Esophagus muscularis mucosa (tissue), 4 donors: ENCODE results near the gene HMMR.

Experiments used
- CTCF ChIP-seq, 3 experiments: fragments of 200-600 bp in 2 of 3; fragments of 450-650 bp in 1 of 3; sonication (generic) in 2 of 3; IDR thresholded peaks; one replicate each; pipeline ENCODE4 v1.5.1; 2017 to 2019; ENCODE audit warnings: antibody characterized with exemption in 3 of 3, mild to moderate bottlenecking in 2 of 3, moderate library complexity in 1 of 3
- EP300 ChIP-seq: sonication (generic); formaldehyde crosslinking; IDR thresholded peaks from one replicate; pipeline ENCODE4 v1.6.1; 2017; ENCODE audit warnings: antibody characterized with exemption
- POLR2A ChIP-seq: fragments of 450-650 bp; IDR thresholded peaks from one replicate; pipeline ENCODE4 v1.6.1; 2017; ENCODE audit warnings: antibody characterized with exemption, moderate library complexity, mild to moderate bottlenecking, low read depth
- POLR2AphosphoS5 ChIP-seq, 2 donors: sonication (generic); formaldehyde crosslinking; IDR thresholded peaks; one replicate each; pipeline ENCODE4 v1.6.1; 2017; ENCODE audit warnings: antibody characterized with exemption in 2 of 2

- TF ChIP-seq CTCF (IDR thresholded peaks at IDR 0.05) (no peak), EP300 (no peak), POLR2AphosphoS5 (IDR thresholded peaks at IDR 0.05) (no peak), POLR2A (no peak)
These were observed 4.3 kb upstream of the HMMR start for GRCh38 chr5:163456029-163456589.
